CD4-positive, alpha-beta T cell (primary cell): Measurements from ENCODE around the gene CNOT10. TPM values are rescaled to one million over a fixed set of nuclear protein-coding genes. Genes with fewer than 3 reads are reported as not detected.
"Not testable (repeated sequence)": the region's sequence is repeated elsewhere in the genome, so short reads cannot be mapped to it uniquely, and the experiment has no call there.

Experiments used
- ATAC-seq: fragments of 200-7000 bp; cut with Tn5 transposase; one replicate; pipeline ENCODE4 v1.10.0; 2022; ENCODE audit warnings: mild to moderate bottlenecking; ENCODE audit not compliant: poor library complexity
- CTCF ChIA-PET: fragments of 350-600 bp; sonication (Branson Sonifier 250); formaldehyde crosslinking; loops from one replicate; lab custom pipeline; 2021; ENCODE audit warnings: antibody characterized with exemption, inconsistent platforms; lab: Charles Lee
- POLR2A ChIA-PET: fragments of 350-600 bp; sonication (Branson Sonifier 250); formaldehyde crosslinking; loops from one replicate; lab custom pipeline; 2021; ENCODE audit warnings: antibody characterized with exemption, inconsistent platforms; lab: Charles Lee
- DNase-seq, 14 experiments: peaks; one replicate each; pipeline ENCODE4 v3.0.0-alpha.2; 2013 to 2020; ENCODE audit warnings: mixed read lengths in 2 of 14
- H3K27ac ChIP-seq, 2 donors: one replicate each; pipeline versions ENCODE4 v1.5.1 to v1.7.0; 2013; ENCODE audit warnings: low read length in 2 of 2, low read depth in 1 of 2, mild to moderate bottlenecking in 1 of 2
- H3K27me3 ChIP-seq, 2 experiments: 1 replicate in 1 of 2; 2 replicates in 1 of 2; pipeline versions ENCODE4 v1.6.1 to v1.7.0; 2013; ENCODE audit warnings: low read length in 2 of 2, control low read depth in 1 of 2, mild to moderate bottlenecking in 1 of 2, moderate library complexity in 1 of 2; ENCODE audit not compliant: insufficient read depth in 2 of 2, control insufficient read depth in 1 of 2
- H3K36me3 ChIP-seq: one replicate; pipeline ENCODE4 v1.6.1; 2013; ENCODE audit warnings: low read length, control low read depth; ENCODE audit not compliant: insufficient read depth
- H3K4me1 ChIP-seq: one replicate; pipeline ENCODE4 v1.6.1; 2013; ENCODE audit warnings: low read length, control low read depth; ENCODE audit not compliant: insufficient read depth
- H3K4me3 ChIP-seq: one replicate; pipeline ENCODE4 v1.5.1; 2013; ENCODE audit warnings: mild to moderate bottlenecking, low read length, moderate library complexity
- H3K9me3 ChIP-seq, 2 experiments: 1 replicate in 1 of 2; 2 replicates in 1 of 2; pipeline versions ENCODE4 v1.6.1 to v1.7.0; 2013; ENCODE audit warnings: low read length in 2 of 2, mild to moderate bottlenecking in 2 of 2, control low read depth in 1 of 2, moderate library complexity in 1 of 2; ENCODE audit not compliant: control insufficient read depth in 1 of 2, insufficient read depth in 1 of 2
- H3K27ac Mint-ChIP-seq: one replicate; pipeline ENCODE4 v1.8.0; 2020; ENCODE audit warnings: mixed read lengths
- H3K27me3 Mint-ChIP-seq: one replicate; pipeline ENCODE4 v1.8.0; 2021; ENCODE audit warnings: mixed read lengths
- H3K36me3 Mint-ChIP-seq: one replicate; pipeline ENCODE4 v1.8.0; 2021; ENCODE audit warnings: low read depth, mixed read lengths
- H3K4me1 Mint-ChIP-seq: one replicate; pipeline ENCODE4 v1.8.0; 2021; ENCODE audit warnings: low read depth, mixed read lengths
- H3K4me3 Mint-ChIP-seq: one replicate; pipeline ENCODE4 v1.8.0; 2020; ENCODE audit warnings: mild to moderate bottlenecking, mixed read lengths
- H3K9me3 Mint-ChIP-seq: one replicate; pipeline ENCODE4 v1.8.0; 2020; ENCODE audit warnings: mixed read lengths
- intact Hi-C, 2 experiments: fragments of 100-400 bp; cut with DNase I in 1 of 2; cut with micrococcal nuclease in 1 of 2; formaldehyde crosslinking; loops; one replicate each; pipeline versions ENCODE4 v1.15.1 to v1.9.0; 2023 to 2025; cut with DNase I, micrococcal nuclease
- total RNA-seq, 174 experiments: library from RNA in 2 of 174; stranded (reverse) in 2 of 174; gene quantifications; one replicate each; pipeline ENCODE4 v1.2.3 and lab custom pipeline; 2021 to 2026
- TF ChIP-seq, protein P1 (sequence below): fragments of 200-600 bp; IDR thresholded peaks from one replicate; pipeline ENCODE4 v1.8.0; 2022; ENCODE audit warnings: antibody characterized with exemption, mild to moderate bottlenecking

The CNOT10 gene
- total RNA-seq, 2 experiments from 2014 or later, result 31.3 to 42.0 TPM

DNA sequence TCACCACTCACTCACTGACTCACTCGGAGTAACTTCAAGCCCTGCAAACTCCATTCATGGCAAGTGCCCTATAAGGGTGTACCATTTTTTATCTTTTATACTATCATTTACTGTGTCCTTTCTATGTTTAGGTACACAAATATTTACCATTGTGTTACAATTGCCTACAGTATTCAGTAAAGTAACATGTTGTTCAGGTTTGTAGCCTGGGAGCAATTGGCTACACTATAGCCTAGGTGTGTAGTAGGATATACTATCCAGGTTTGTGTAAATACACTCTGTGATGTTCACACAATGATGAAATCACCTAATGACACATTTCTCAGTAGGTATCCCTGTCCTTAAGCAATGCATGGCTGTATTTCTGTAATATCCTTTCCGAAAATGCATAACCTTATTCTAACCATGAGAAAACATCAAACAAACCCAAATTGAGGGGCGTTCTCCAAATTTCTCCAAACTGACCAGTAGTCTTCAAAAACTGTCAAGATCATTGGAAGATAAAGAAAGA is 17.9 kb upstream of the CNOT10 start:
- H3K27ac ChIP-seq, result no peak overlapping the region
- ChIA-PET CTCF (interaction anchor here (0.7 kb wide), 1 partner anchor 511 kb away, joined by 3 read pairs; no protein-coding TSS in a partner anchor), POLR2A (no interaction called here)
- Mint-ChIP-seq H3K9me3 (no peaks in the 10 kb centered on the region), H3K27me3 (peaks cover 3% of the 10 kb centered on the region), H3K36me3 (no peaks in the 10 kb centered on the region), H3K27ac (no peak overlapping the region), H3K4me3 (no peak overlapping the region), H3K4me1 (no peaks in the 10 kb centered on the region)
- no peaks in the 10 kb centered on the region for H3K4me1 ChIP-seq
- DNase-seq (no peak), ATAC-seq (no peak)
- H3K36me3 ChIP-seq, result no peaks in the 10 kb centered on the region
- no peaks in the 10 kb centered on the region for H3K27me3 ChIP-seq
- no peaks in the 10 kb centered on the region for H3K9me3 ChIP-seq
- no peak overlapping the region for H3K4me3 ChIP-seq
- intact Hi-C loops, result loop anchor here (2.0 to 10.0 kb wide), 3 partner anchors 292 to 490 kb away; no protein-coding TSS in a partner anchor
- TF ChIP-seq, protein P1, sequence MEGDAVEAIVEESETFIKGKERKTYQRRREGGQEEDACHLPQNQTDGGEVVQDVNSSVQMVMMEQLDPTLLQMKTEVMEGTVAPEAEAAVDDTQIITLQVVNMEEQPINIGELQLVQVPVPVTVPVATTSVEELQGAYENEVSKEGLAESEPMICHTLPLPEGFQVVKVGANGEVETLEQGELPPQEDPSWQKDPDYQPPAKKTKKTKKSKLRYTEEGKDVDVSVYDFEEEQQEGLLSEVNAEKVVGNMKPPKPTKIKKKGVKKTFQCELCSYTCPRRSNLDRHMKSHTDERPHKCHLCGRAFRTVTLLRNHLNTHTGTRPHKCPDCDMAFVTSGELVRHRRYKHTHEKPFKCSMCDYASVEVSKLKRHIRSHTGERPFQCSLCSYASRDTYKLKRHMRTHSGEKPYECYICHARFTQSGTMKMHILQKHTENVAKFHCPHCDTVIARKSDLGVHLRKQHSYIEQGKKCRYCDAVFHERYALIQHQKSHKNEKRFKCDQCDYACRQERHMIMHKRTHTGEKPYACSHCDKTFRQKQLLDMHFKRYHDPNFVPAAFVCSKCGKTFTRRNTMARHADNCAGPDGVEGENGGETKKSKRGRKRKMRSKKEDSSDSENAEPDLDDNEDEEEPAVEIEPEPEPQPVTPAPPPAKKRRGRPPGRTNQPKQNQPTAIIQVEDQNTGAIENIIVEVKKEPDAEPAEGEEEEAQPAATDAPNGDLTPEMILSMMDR, result no peak

DNA sequence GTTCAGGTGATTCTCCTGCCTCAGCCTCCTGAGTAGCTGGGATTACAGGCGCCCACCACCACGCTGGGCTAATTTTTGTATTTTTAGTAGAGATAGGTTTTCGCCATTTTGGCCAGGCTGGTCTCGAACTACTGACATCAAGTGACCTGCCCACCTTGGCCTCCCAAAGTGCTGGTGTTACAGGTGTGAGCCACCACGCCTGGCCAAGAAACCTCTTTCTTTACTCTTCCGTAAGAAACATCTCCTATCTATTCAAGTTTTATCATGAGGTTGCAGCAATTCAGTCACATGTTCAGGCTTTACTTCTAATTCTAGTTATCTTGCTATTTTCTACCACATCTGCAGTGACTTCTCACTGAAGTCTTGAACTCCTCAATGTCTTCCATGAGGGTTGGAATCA is 15.8 kb upstream of the CNOT10 start:
- H3K27ac Mint-ChIP-seq, H3K36me3 Mint-ChIP-seq, H3K4me1 ChIP-seq, POLR2A ChIA-PET, H3K9me3 ChIP-seq, DNase-seq, H3K4me3 ChIP-seq, H3K4me1 Mint-ChIP-seq, H3K27me3 ChIP-seq, H3K4me3 Mint-ChIP-seq, ATAC-seq, H3K36me3 ChIP-seq, H3K27me3 Mint-ChIP-seq, CTCF ChIA-PET, H3K27ac ChIP-seq, H3K9me3 Mint-ChIP-seq: not testable (repeated sequence)
- intact Hi-C loops, result loop anchor here (5.0 to 10.0 kb wide), 2 partner anchors 294 to 492 kb away; no protein-coding TSS in a partner anchor

DNA sequence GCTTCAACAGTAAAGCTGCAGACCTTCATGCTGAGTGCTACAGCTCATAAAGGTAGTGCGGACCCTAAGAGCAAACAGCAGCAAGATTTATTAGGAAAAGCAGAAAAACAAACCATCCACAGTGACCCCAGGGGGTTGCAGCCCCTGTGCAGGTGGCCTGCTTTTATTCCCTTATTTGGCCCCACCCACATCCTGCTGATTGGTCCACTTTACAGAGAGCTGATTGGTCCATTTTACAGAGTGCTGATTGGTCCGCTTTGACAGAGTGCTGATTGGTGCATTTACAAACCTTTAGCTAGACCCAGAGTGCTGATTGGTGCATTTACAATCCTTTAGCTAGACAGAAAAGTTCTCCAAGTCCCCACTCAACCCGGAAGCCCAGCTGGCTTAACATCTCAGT is 11.3 kb upstream of the CNOT10 start:
- ATAC-seq, H3K36me3 ChIP-seq, H3K27me3 Mint-ChIP-seq, POLR2A ChIA-PET, CTCF ChIA-PET, H3K27ac Mint-ChIP-seq, H3K4me3 ChIP-seq, H3K27me3 ChIP-seq, H3K36me3 Mint-ChIP-seq, H3K4me1 Mint-ChIP-seq, H3K9me3 ChIP-seq, H3K4me3 Mint-ChIP-seq, H3K9me3 Mint-ChIP-seq, H3K4me1 ChIP-seq, DNase-seq, H3K27ac ChIP-seq: not testable (repeated sequence)
- intact Hi-C loops, result loop anchor here in 1 of 2 experiments (10.0 kb wide), 1 partner anchor 309 kb away; no protein-coding TSS in a partner anchor

DNA sequence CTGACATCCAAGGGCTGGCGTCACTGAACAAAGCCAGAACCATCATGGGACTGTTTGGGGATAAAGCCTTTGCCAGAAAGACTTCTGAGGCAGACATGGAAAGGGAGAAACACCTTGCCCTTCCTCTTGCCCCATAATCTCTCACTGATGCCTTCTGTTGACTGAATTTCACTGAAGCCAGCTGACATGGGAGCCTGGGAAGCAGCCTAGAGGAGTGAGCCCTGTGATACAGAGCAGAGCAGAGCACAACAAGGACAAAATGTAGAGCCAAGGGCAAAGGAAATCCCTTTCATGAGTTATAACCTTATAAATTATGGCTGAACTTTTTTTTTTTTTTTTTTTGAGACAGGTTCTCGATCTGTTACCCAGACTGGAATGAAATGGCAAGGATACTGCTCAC is 9.8 kb upstream of the CNOT10 start:
- TF ChIP-seq, protein P1, result no peak
- no peaks in the 10 kb centered on the region for H3K9me3 ChIP-seq
- Mint-ChIP-seq H3K9me3 (no peaks in the 10 kb centered on the region), H3K27me3 (no peaks in the 10 kb centered on the region), H3K27ac (no peak overlapping the region), H3K36me3 (no peaks in the 10 kb centered on the region), H3K4me1 (no peaks in the 10 kb centered on the region), H3K4me3 (no peak overlapping the region)
- H3K36me3 ChIP-seq, result no peaks in the 10 kb centered on the region
- no peak overlapping the region for H3K4me3 ChIP-seq
- POLR2A ChIA-PET, result interaction anchor here (1.0 kb wide), 1 partner anchor 10 kb away, joined by 3 read pairs; the partner anchor contains the start of gene CNOT10
- H3K4me1 ChIP-seq, result no peaks in the 10 kb centered on the region
- ATAC-seq (no peak), DNase-seq (no peak)
- CTCF ChIA-PET, result no interaction called here
- H3K27me3 ChIP-seq, result peaks cover 0 to 4% of the 10 kb centered on the region in 2 experiments
- H3K27ac ChIP-seq, result no peak overlapping the region
- intact Hi-C loops, result loop anchor here in 1 of 2 experiments (10.0 kb wide), 1 partner anchor 310 kb away; no protein-coding TSS in a partner anchor
